Esophagus squamous epithelium (tissue), 4 donors: ENCODE results near the gene ABCB11.

Experiments used
- POLR2A ChIP-seq, 4 donors: fragments of 450-650 bp; IDR thresholded peaks; one replicate each; pipeline ENCODE4 v1.6.1; 2017; ENCODE audit warnings: antibody characterized with exemption in 4 of 4, mild to moderate bottlenecking in 4 of 4, moderate library complexity in 3 of 4
- TF ChIP-seq, protein P1 (sequence below), 6 experiments: fragments of 450-650 bp in 4 of 6; fragments of 200-600 bp in 2 of 6; sonication (generic) in 2 of 6; IDR thresholded peaks; one replicate each; pipeline ENCODE4 v1.5.1; 2016 to 2019; ENCODE audit warnings: antibody characterized with exemption in 6 of 6, mild to moderate bottlenecking in 4 of 6, moderate library complexity in 4 of 6

DNA sequence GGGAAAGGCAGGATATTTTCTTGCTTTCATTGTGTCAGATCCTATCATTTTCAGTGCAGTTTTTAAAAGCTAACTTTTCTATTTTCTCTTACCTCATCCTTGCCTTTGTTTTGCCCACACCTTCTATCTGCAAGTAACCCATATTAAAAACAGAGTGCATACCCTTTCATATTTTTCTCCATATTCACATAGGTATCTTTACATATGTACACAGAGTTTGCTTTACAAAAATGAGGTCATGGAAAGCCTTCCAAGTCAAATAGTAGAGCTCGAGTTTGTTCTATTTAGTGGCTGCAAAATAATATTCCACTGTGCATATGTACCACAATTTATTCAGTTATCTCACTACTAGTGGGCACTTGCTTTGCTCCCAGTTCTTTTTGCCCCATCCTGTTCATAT is 34.3 kb upstream of the ABCB11 start:
- TF ChIP-seq, protein P1, sequence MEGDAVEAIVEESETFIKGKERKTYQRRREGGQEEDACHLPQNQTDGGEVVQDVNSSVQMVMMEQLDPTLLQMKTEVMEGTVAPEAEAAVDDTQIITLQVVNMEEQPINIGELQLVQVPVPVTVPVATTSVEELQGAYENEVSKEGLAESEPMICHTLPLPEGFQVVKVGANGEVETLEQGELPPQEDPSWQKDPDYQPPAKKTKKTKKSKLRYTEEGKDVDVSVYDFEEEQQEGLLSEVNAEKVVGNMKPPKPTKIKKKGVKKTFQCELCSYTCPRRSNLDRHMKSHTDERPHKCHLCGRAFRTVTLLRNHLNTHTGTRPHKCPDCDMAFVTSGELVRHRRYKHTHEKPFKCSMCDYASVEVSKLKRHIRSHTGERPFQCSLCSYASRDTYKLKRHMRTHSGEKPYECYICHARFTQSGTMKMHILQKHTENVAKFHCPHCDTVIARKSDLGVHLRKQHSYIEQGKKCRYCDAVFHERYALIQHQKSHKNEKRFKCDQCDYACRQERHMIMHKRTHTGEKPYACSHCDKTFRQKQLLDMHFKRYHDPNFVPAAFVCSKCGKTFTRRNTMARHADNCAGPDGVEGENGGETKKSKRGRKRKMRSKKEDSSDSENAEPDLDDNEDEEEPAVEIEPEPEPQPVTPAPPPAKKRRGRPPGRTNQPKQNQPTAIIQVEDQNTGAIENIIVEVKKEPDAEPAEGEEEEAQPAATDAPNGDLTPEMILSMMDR (IDR thresholded peaks at IDR 0.05): no peak
- TF ChIP-seq POLR2A (IDR thresholded peaks at IDR 0.05): no peak
